GM23338 (cell line): Measurements from ENCODE around the gene MMAB. TPM values are rescaled to one million over a fixed set of nuclear protein-coding genes. Genes with fewer than 3 reads are reported as not detected.
A peak's percentile ranks its signal among the peaks of the same experiment; 100 is the strongest.

Source experiments
- ATAC-seq: fragments of 200-7000 bp; cut with Tn5 transposase; 3 replicates; pipeline ENCODE4 v1.9.1; 2020
- DNase-seq: peaks from one replicate; pipeline ENCODE4 v3.0.0-alpha.2; 2015; ENCODE audit warnings: low spot score
- H2AFZ ChIP-seq: fragments of 200-600 bp; sonication (generic); 2 replicates; pipeline ENCODE4 v1.8.0; 2016; ENCODE audit warnings: antibody characterized with exemption, mild to moderate bottlenecking, moderate library complexity
- H3F3A ChIP-seq: fragments of 200-600 bp; sonication (generic); replicated peaks from 2 replicates; pipeline ENCODE4 v1.8.0; 2017; ENCODE audit warnings: antibody characterized with exemption, mixed run types, low read depth
- H3K27ac ChIP-seq: fragments of 200-600 bp; sonication (generic); 2 replicates; pipeline ENCODE4 v1.6.1; 2016; ENCODE audit warnings: low read depth
- H3K27me3 ChIP-seq: fragments of 200-600 bp; sonication (generic); 2 replicates; pipeline ENCODE4 v1.8.0; 2016; ENCODE audit warnings: mild to moderate bottlenecking, mixed run types, moderate library complexity; ENCODE audit not compliant: insufficient read depth
- H3K36me3 ChIP-seq: fragments of 200-600 bp; sonication (generic); 2 replicates; pipeline ENCODE4 v1.8.0; 2016; ENCODE audit warnings: mild to moderate bottlenecking; ENCODE audit not compliant: insufficient read depth
- H3K4me1 ChIP-seq: fragments of 200-600 bp; sonication (generic); 2 replicates; pipeline ENCODE4 v1.8.0; 2016; ENCODE audit warnings: mild to moderate bottlenecking, moderate library complexity; ENCODE audit not compliant: insufficient read depth
- H3K4me2 ChIP-seq: fragments of 200-600 bp; sonication (generic); 2 replicates; pipeline ENCODE4 v1.7.1; 2017; ENCODE audit warnings: mixed run types
- H3K4me3 ChIP-seq: fragments of 200-600 bp; sonication (generic); 2 replicates; pipeline ENCODE4 v1.6.1; 2016; ENCODE audit warnings: mixed run types
- H3K79me2 ChIP-seq: fragments of 200-600 bp; sonication (generic); replicated peaks from 2 replicates; pipeline ENCODE4 v1.8.0; 2017; ENCODE audit warnings: mild to moderate bottlenecking; ENCODE audit not compliant: insufficient read depth
- H3K9me2 ChIP-seq: fragments of 200-600 bp; sonication (generic); 2 replicates; pipeline ENCODE4 v1.8.0; 2017; ENCODE audit not compliant: insufficient read depth
- H4K20me1 ChIP-seq: fragments of 200-600 bp; sonication (generic); replicated peaks from 2 replicates; pipeline ENCODE4 v1.8.0; 2017; ENCODE audit warnings: mild to moderate bottlenecking; ENCODE audit not compliant: insufficient read depth
- H3K27ac Mint-ChIP-seq: 2 replicates; pipeline ENCODE4 v1.8.0; 2020; ENCODE audit warnings: inconsistent platforms, mild to moderate bottlenecking, moderate library complexity, mixed read lengths
- H3K27me3 Mint-ChIP-seq: 3 replicates; pipeline ENCODE4 v1.8.0; 2022; ENCODE audit warnings: low read depth, mild to moderate bottlenecking, moderate library complexity, mixed read lengths, inconsistent platforms; ENCODE audit not compliant: insufficient read depth, poor library complexity
- H3K36me3 Mint-ChIP-seq: 3 replicates; pipeline ENCODE4 v1.8.0; 2021; ENCODE audit warnings: low read depth, mild to moderate bottlenecking, inconsistent platforms, moderate library complexity, mixed read lengths
- H3K4me1 Mint-ChIP-seq: 3 replicates; pipeline ENCODE4 v1.8.0; 2020; ENCODE audit warnings: mild to moderate bottlenecking, inconsistent platforms, mixed read lengths
- H3K4me3 Mint-ChIP-seq: 3 replicates; pipeline ENCODE4 v1.8.0; 2021; ENCODE audit warnings: moderate library complexity, mild to moderate bottlenecking, inconsistent platforms, mixed read lengths
- H3K9me3 Mint-ChIP-seq: 3 replicates; pipeline ENCODE4 v1.8.0; 2020; ENCODE audit warnings: moderate library complexity, mild to moderate bottlenecking, inconsistent platforms, mixed read lengths
- CREB1 ChIP-seq: fragments of 250-450 bp; sonication (Bioruptor Pico); IDR thresholded peaks from 2 replicates; pipeline ENCODE4 v1.5.0; 2020; ENCODE audit warnings: low read depth, mild to moderate bottlenecking, moderate library complexity
- EZH2 ChIP-seq: fragments of 200-600 bp; sonication (generic); IDR thresholded peaks from one replicate; pipeline ENCODE4 v1.8.0; 2017; ENCODE audit warnings: antibody characterized with exemption, mild to moderate bottlenecking, low read depth; ENCODE audit not compliant: unreplicated experiment
- EZH2phosphoT487 ChIP-seq: fragments of 200-600 bp; sonication (generic); IDR thresholded peaks from one replicate; pipeline ENCODE4 v1.8.1; 2018; ENCODE audit warnings: antibody characterized with exemption; ENCODE audit not compliant: unreplicated experiment
- JUNB ChIP-seq: IDR thresholded peaks from one replicate; pipeline ENCODE4 v1.6.1; 2016; ENCODE audit warnings: antibody characterized with exemption; ENCODE audit not compliant: unreplicated experiment
- NANOG ChIP-seq: IDR thresholded peaks from 2 replicates; pipeline ENCODE4 v1.6.1; 2016; ENCODE audit warnings: antibody characterized with exemption, borderline replicate concordance
- POLR2AphosphoS5 ChIP-seq: IDR thresholded peaks from 2 replicates; pipeline ENCODE4 v1.6.1; 2016; ENCODE audit warnings: antibody characterized with exemption, low read depth
- STAT1 ChIP-seq: IDR thresholded peaks from one replicate; pipeline ENCODE4 v1.6.1; 2016; ENCODE audit warnings: antibody characterized with exemption; ENCODE audit not compliant: unreplicated experiment
- ZNF114 ChIP-seq: fragments of 250-450 bp; sonication (Bioruptor Pico); IDR thresholded peaks from 2 replicates; pipeline ENCODE4 v1.5.0; 2020; ENCODE audit warnings: mild to moderate bottlenecking, moderate library complexity
- ZNF331 ChIP-seq: fragments of 250-450 bp; sonication (Bioruptor Pico); IDR thresholded peaks from 2 replicates; pipeline ENCODE4 v1.5.0; 2020; ENCODE audit warnings: low read depth, mild to moderate bottlenecking, moderate library complexity
- polyA plus RNA-seq: library from polyadenylated mRNA; unstranded; fragments of >200 nt; fragmentation: Nextera tagmentation; extraction: Ambion mirVana; gene quantifications from 2 replicates; pipeline ENCODE4 v1.2.1, GENCODE V29; 2016
- total RNA-seq: library from RNA; depleted of rRNA; stranded (reverse); fragments of >200 nt; shearing (Covaris generic); gene quantifications from 2 replicates; pipeline ENCODE4 v1.2.3, GENCODE V29; 2014
- TF ChIP-seq, protein P1 (sequence below): fragments of 250-450 bp; sonication (Bioruptor Pico); IDR thresholded peaks from 2 replicates; pipeline ENCODE4 v1.5.0; 2020; ENCODE audit warnings: mild to moderate bottlenecking, moderate library complexity
- TF ChIP-seq, protein P2 (sequence below): IDR thresholded peaks from 2 replicates; pipeline ENCODE4 v1.6.1; 2016; ENCODE audit warnings: antibody characterized with exemption
- TF ChIP-seq, protein P3 (sequence below), 2 experiments: fragments of 200-600 bp in 1 of 2; sonication (generic) in 1 of 2; conservative IDR thresholded peaks; 2 replicates each; pipeline versions ENCODE4 v1.5.1 to v1.6.1; 2016 to 2017; ENCODE audit warnings: antibody characterized with exemption in 2 of 2, low read depth in 2 of 2, mild to moderate bottlenecking in 2 of 2, moderate library complexity in 1 of 2
- TF ChIP-seq, protein P4 (sequence below): IDR thresholded peaks from one replicate; pipeline ENCODE4 v1.6.1; 2018; ENCODE audit warnings: antibody characterized with exemption; ENCODE audit not compliant: unreplicated experiment

Gene MMAB
- total and polyA plus RNA-seq, 2 experiments from 2014 or later = 24.7 to 38.5 TPM

DNA sequence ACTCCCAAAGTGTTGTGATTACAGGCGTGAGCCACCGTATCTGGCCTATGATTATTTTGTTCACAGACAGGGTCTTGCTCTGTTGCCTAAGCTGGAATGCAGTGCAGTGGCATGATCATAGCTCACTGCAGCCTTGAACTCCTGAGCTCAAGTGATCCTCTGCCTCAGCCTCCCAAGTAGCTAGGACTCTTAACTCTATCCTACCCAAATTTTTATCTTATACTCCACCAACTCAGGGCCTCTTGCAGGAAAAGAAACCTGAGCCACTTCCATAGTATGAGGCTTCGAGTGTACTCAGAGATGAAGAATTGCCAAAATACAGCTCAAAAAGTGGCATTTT, 828 bp downstream of the MMAB start:
- peak overlapping the region; percentile 77 for H3K4me2 ChIP-seq
- Mint-ChIP-seq H3K27ac (peak overlapping the region; percentile 96), H3K4me3 (peak overlapping the region; percentile 78), H3K36me3 (peaks cover 29% of the 10 kb centered on the region), H3K9me3 (no peaks in the 10 kb centered on the region), H3K4me1 (peaks cover 16% of the 10 kb centered on the region), H3K27me3 (peaks cover 9% of the 10 kb centered on the region)
- no peaks in the 10 kb centered on the region for H4K20me1 ChIP-seq
- peaks cover 14% of the 10 kb centered on the region; the same call in 1 of the 2 replicates for H3K4me1 ChIP-seq
- DNase-seq (no peak), ATAC-seq (no peak)
- H2AFZ ChIP-seq = no peak overlapping the region
- H3K36me3 ChIP-seq = peaks cover 18% of the 10 kb centered on the region
- no peak overlapping the region for H3K27ac ChIP-seq
- H3K27me3 ChIP-seq = no peaks in the 10 kb centered on the region
- TF ChIP-seq CREB1 (CRISPR knock-in tag) (no peak), POLR2AphosphoS5 (no peak), ZNF114 (CRISPR knock-in tag) (no peak), JUNB (no peak), ZNF331 (CRISPR knock-in tag) (no peak), NANOG (no peak), STAT1 (no peak), EZH2phosphoT487 (no peak), EZH2 (no peak)
- TF ChIP-seq, protein P1, sequence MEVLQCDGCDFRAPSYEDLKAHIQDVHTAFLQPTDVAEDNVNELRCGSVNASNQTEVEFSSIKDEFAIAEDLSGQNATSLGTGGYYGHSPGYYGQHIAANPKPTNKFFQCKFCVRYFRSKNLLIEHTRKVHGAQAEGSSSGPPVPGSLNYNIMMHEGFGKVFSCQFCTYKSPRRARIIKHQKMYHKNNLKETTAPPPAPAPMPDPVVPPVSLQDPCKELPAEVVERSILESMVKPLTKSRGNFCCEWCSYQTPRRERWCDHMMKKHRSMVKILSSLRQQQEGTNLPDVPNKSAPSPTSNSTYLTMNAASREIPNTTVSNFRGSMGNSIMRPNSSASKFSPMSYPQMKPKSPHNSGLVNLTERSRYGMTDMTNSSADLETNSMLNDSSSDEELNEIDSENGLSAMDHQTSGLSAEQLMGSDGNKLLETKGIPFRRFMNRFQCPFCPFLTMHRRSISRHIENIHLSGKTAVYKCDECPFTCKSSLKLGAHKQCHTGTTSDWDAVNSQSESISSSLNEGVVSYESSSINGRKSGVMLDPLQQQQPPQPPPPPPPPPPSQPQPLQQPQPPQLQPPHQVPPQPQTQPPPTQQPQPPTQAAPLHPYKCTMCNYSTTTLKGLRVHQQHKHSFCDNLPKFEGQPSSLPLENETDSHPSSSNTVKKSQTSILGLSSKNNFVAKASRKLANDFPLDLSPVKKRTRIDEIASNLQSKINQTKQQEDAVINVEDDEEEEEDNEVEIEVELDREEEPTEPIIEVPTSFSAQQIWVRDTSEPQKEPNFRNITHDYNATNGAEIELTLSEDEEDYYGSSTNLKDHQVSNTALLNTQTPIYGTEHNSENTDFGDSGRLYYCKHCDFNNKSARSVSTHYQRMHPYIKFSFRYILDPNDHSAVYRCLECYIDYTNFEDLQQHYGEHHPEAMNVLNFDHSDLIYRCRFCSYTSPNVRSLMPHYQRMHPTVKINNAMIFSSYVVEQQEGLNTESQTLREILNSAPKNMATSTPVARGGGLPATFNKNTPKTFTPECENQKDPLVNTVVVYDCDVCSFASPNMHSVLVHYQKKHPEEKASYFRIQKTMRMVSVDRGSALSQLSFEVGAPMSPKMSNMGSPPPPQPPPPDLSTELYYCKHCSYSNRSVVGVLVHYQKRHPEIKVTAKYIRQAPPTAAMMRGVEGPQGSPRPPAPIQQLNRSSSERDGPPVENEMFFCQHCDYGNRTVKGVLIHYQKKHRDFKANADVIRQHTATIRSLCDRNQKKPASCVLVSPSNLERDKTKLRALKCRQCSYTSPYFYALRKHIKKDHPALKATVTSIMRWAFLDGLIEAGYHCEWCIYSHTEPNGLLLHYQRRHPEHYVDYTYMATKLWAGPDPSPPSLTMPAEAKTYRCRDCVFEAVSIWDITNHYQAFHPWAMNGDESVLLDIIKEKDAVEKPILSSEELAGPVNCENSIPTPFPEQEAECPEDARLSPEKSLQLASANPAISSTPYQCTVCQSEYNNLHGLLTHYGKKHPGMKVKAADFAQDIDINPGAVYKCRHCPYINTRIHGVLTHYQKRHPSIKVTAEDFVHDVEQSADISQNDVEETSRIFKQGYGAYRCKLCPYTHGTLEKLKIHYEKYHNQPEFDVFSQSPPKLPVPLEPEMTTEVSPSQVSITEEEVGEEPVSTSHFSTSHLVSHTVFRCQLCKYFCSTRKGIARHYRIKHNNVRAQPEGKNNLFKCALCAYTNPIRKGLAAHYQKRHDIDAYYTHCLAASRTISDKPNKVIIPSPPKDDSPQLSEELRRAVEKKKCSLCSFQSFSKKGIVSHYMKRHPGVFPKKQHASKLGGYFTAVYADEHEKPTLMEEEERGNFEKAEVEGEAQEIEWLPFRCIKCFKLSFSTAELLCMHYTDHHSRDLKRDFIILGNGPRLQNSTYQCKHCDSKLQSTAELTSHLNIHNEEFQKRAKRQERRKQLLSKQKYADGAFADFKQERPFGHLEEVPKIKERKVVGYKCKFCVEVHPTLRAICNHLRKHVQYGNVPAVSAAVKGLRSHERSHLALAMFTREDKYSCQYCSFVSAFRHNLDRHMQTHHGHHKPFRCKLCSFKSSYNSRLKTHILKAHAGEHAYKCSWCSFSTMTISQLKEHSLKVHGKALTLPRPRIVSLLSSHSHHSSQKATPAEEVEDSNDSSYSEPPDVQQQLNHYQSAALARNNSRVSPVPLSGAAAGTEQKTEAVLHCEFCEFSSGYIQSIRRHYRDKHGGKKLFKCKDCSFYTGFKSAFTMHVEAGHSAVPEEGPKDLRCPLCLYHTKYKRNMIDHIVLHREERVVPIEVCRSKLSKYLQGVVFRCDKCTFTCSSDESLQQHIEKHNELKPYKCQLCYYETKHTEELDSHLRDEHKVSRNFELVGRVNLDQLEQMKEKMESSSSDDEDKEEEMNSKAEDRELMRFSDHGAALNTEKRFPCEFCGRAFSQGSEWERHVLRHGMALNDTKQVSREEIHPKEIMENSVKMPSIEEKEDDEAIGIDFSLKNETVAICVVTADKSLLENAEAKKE (CRISPR knock-in tag) = no peak
- TF ChIP-seq, protein P2, sequence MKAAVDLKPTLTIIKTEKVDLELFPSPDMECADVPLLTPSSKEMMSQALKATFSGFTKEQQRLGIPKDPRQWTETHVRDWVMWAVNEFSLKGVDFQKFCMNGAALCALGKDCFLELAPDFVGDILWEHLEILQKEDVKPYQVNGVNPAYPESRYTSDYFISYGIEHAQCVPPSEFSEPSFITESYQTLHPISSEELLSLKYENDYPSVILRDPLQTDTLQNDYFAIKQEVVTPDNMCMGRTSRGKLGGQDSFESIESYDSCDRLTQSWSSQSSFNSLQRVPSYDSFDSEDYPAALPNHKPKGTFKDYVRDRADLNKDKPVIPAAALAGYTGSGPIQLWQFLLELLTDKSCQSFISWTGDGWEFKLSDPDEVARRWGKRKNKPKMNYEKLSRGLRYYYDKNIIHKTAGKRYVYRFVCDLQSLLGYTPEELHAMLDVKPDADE = no peak
- TF ChIP-seq, protein P3, sequence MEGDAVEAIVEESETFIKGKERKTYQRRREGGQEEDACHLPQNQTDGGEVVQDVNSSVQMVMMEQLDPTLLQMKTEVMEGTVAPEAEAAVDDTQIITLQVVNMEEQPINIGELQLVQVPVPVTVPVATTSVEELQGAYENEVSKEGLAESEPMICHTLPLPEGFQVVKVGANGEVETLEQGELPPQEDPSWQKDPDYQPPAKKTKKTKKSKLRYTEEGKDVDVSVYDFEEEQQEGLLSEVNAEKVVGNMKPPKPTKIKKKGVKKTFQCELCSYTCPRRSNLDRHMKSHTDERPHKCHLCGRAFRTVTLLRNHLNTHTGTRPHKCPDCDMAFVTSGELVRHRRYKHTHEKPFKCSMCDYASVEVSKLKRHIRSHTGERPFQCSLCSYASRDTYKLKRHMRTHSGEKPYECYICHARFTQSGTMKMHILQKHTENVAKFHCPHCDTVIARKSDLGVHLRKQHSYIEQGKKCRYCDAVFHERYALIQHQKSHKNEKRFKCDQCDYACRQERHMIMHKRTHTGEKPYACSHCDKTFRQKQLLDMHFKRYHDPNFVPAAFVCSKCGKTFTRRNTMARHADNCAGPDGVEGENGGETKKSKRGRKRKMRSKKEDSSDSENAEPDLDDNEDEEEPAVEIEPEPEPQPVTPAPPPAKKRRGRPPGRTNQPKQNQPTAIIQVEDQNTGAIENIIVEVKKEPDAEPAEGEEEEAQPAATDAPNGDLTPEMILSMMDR (conservative IDR thresholded peaks at IDR 0.05; ENCODE audit: low read depth in 2 of 2) = no peak
- TF ChIP-seq, protein P4, sequence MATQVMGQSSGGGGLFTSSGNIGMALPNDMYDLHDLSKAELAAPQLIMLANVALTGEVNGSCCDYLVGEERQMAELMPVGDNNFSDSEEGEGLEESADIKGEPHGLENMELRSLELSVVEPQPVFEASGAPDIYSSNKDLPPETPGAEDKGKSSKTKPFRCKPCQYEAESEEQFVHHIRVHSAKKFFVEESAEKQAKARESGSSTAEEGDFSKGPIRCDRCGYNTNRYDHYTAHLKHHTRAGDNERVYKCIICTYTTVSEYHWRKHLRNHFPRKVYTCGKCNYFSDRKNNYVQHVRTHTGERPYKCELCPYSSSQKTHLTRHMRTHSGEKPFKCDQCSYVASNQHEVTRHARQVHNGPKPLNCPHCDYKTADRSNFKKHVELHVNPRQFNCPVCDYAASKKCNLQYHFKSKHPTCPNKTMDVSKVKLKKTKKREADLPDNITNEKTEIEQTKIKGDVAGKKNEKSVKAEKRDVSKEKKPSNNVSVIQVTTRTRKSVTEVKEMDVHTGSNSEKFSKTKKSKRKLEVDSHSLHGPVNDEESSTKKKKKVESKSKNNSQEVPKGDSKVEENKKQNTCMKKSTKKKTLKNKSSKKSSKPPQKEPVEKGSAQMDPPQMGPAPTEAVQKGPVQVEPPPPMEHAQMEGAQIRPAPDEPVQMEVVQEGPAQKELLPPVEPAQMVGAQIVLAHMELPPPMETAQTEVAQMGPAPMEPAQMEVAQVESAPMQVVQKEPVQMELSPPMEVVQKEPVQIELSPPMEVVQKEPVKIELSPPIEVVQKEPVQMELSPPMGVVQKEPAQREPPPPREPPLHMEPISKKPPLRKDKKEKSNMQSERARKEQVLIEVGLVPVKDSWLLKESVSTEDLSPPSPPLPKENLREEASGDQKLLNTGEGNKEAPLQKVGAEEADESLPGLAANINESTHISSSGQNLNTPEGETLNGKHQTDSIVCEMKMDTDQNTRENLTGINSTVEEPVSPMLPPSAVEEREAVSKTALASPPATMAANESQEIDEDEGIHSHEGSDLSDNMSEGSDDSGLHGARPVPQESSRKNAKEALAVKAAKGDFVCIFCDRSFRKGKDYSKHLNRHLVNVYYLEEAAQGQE = no peak
- H3F3A ChIP-seq = no peaks in the 10 kb centered on the region
- H3K79me2 ChIP-seq = peaks cover 20% of the 10 kb centered on the region
- H3K9me2 ChIP-seq = peaks cover 5% of the 10 kb centered on the region; the same call in 1 of the 2 replicates
- H3K4me3 ChIP-seq = peak overlapping the region; percentile 78
